Keratinocyte (primary cell): ENCODE results near the gene CD74. TPM values are rescaled to one million over a fixed set of nuclear protein-coding genes. Genes with fewer than 3 reads are reported as not detected.

ENCODE experiments used
- DNase-seq: peaks from one replicate; pipeline ENCODE4 v3.0.0-alpha.2; 2011; ENCODE audit warnings: low read depth, missing footprints, low spot score
- FAIRE-seq: peaks from 2 replicates; lab custom pipeline; 2011; peaks lifted over from hg19 to GRCh38; lab: Jason Lieb, UNC
- H2AFZ ChIP-seq: 2 replicates; pipeline ENCODE4 v1.6.0; 2012; ENCODE audit warnings: low read length, control low read depth, inconsistent platforms; ENCODE audit not compliant: control insufficient read depth
- H3K27ac ChIP-seq: 2 replicates; pipeline ENCODE4 v1.5.1; 2011; ENCODE audit warnings: low read length; ENCODE audit not compliant: control insufficient read depth, insufficient read depth
- H3K27me3 ChIP-seq: 3 replicates; pipeline ENCODE4 v1.6.0; 2011; ENCODE audit warnings: low read length; ENCODE audit not compliant: control insufficient read depth, insufficient read depth; ENCODE audit errors: extremely low read depth
- H3K36me3 ChIP-seq, 2 experiments: 2 replicates in 1 of 2; 3 replicates in 1 of 2; pipeline ENCODE4 v1.5.1; 2011; ENCODE audit warnings: low read length in 2 of 2, mild to moderate bottlenecking in 1 of 2; ENCODE audit not compliant: control insufficient read depth in 2 of 2, insufficient read depth in 2 of 2; ENCODE audit errors: extremely low read depth in 1 of 2
- H3K4me1 ChIP-seq: 3 replicates; pipeline ENCODE4 v1.5.1; 2011; ENCODE audit warnings: low read length; ENCODE audit not compliant: control insufficient read depth, insufficient read depth; ENCODE audit errors: extremely low read depth
- H3K4me2 ChIP-seq: 3 replicates; pipeline ENCODE4 v1.6.0; 2011; ENCODE audit warnings: low read depth, low read length; ENCODE audit not compliant: control insufficient read depth, insufficient read depth; ENCODE audit errors: extremely low read depth
- H3K4me3 ChIP-seq, 3 experiments: fragments of 200-600 bp in 1 of 3; sonication (generic) in 1 of 3; 2 replicates in 2 of 3; 3 replicates in 1 of 3; pipeline ENCODE4 v1.5.1; 2011 to 2016; ENCODE audit warnings: low read length in 3 of 3, mild to moderate bottlenecking in 3 of 3, control low read depth in 2 of 3, inconsistent platforms in 1 of 3, low read depth in 1 of 3, mixed read lengths in 1 of 3, mixed run types in 1 of 3, moderate library complexity in 1 of 3; ENCODE audit not compliant: control insufficient read depth in 2 of 3, insufficient read depth in 2 of 3; ENCODE audit errors: extremely low read depth in 1 of 3
- H3K79me2 ChIP-seq: 2 replicates; pipeline ENCODE4 v1.6.0; 2012; ENCODE audit warnings: low read length; ENCODE audit not compliant: control insufficient read depth, insufficient read depth
- H3K9ac ChIP-seq: 3 replicates; pipeline ENCODE4 v1.6.0; 2011; ENCODE audit warnings: low read length; ENCODE audit not compliant: control insufficient read depth, insufficient read depth; ENCODE audit errors: extremely low read depth
- H3K9me1 ChIP-seq: 3 replicates; pipeline ENCODE4 v1.6.0; 2011; ENCODE audit warnings: low read length; ENCODE audit not compliant: control insufficient read depth, insufficient read depth; ENCODE audit errors: extremely low read depth
- H3K9me3 ChIP-seq: 2 replicates; pipeline ENCODE4 v1.5.1; 2012; ENCODE audit warnings: low read depth, low read length; ENCODE audit not compliant: control insufficient read depth
- H4K20me1 ChIP-seq: 3 replicates; pipeline ENCODE4 v1.6.0; 2011; ENCODE audit warnings: low read length; ENCODE audit not compliant: control insufficient read depth, insufficient read depth; ENCODE audit errors: extremely low read depth
- EZH2 ChIP-seq: IDR thresholded peaks from one replicate; pipeline ENCODE4 v1.6.1; 2012; ENCODE audit warnings: inconsistent platforms, mild to moderate bottlenecking, low read length, moderate library complexity
- dilution Hi-C: fragments of 300-500 bp; cut with MboI; formaldehyde crosslinking; loops from one replicate; pipeline ENCODE4 v1.7.0; 2020; ENCODE audit warnings: low sequenced_read_pairs; ENCODE audit not compliant: extremely low pct_ligation_motif_present
- polyA plus RNA-seq, 5 experiments: library from polyadenylated mRNA; depleted of rRNA in 3 of 5; stranded (reverse) in 3 of 5; stranded (forward) in 1 of 5; unstranded in 1 of 5; fragments of >200 nt; gene quantifications; 1 replicate in 1 of 5; 2 replicates in 3 of 5; 3 replicates in 1 of 5; pipeline versions ENCODE4 v1.2.1 to v1.2.3, GENCODE V29; 2011 to 2012; ENCODE audit warnings: missing spikeins in 2 of 5, low read depth in 1 of 5, low replicate concordance in 1 of 5
- TF ChIP-seq, protein P1 (sequence below), 3 experiments: IDR thresholded peaks in 1 of 3; conservative IDR thresholded peaks in 1 of 3; optimal IDR thresholded peaks in 1 of 3; 2 replicates in 2 of 3; 3 replicates in 1 of 3; pipeline versions ENCODE3 to v1.5.1; 2011; ENCODE audit warnings: low read length in 3 of 3, mild to moderate bottlenecking in 3 of 3, moderate library complexity in 2 of 3, control low read depth in 1 of 3, inconsistent platforms in 1 of 3; ENCODE audit not compliant: insufficient read depth in 2 of 3; ENCODE audit errors: extremely low read depth in 1 of 3

The CD74 gene
- polyA plus RNA-seq, 1 donor (not counting 4 experiments of a cell fraction or from before 2014, with no cell fraction given): 0.71 TPM

GRCh38 chr5:150434464-150434863 is 21.8 kb upstream of the CD74 start:
- Histone ChIP-seq H3K4me1 (peaks cover 25% of the 10 kb centered on the region), H3K4me3 (no peak overlapping the region), H3K4me2 (no peak overlapping the region), H3K9me3 (no peaks in the 10 kb centered on the region), H3K79me2 (no peaks in the 10 kb centered on the region), H2AFZ (no peak overlapping the region), H3K9ac (no peak overlapping the region), H3K27me3 (no peaks in the 10 kb centered on the region), H4K20me1 (no peaks in the 10 kb centered on the region), H3K9me1 (no peaks in the 10 kb centered on the region), H3K36me3 (no peaks in the 10 kb centered on the region), H3K27ac (no peak overlapping the region)
- DNase-seq: peak; percentile 92
- TF ChIP-seq, protein P1, sequence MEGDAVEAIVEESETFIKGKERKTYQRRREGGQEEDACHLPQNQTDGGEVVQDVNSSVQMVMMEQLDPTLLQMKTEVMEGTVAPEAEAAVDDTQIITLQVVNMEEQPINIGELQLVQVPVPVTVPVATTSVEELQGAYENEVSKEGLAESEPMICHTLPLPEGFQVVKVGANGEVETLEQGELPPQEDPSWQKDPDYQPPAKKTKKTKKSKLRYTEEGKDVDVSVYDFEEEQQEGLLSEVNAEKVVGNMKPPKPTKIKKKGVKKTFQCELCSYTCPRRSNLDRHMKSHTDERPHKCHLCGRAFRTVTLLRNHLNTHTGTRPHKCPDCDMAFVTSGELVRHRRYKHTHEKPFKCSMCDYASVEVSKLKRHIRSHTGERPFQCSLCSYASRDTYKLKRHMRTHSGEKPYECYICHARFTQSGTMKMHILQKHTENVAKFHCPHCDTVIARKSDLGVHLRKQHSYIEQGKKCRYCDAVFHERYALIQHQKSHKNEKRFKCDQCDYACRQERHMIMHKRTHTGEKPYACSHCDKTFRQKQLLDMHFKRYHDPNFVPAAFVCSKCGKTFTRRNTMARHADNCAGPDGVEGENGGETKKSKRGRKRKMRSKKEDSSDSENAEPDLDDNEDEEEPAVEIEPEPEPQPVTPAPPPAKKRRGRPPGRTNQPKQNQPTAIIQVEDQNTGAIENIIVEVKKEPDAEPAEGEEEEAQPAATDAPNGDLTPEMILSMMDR (optimal IDR thresholded peaks at IDR 0.05 in 1 of 3, IDR thresholded peaks at IDR 0.05 in 1 of 3, conservative IDR thresholded peaks at IDR 0.05 in 1 of 3; ENCODE audit: extremely low read depth in 1 of 3, insufficient read depth in 2 of 3, low read length in 3 of 3): no peak
- peak; percentile 75 for FAIRE-seq
- dilution Hi-C loops: no loop called here

DNA sequence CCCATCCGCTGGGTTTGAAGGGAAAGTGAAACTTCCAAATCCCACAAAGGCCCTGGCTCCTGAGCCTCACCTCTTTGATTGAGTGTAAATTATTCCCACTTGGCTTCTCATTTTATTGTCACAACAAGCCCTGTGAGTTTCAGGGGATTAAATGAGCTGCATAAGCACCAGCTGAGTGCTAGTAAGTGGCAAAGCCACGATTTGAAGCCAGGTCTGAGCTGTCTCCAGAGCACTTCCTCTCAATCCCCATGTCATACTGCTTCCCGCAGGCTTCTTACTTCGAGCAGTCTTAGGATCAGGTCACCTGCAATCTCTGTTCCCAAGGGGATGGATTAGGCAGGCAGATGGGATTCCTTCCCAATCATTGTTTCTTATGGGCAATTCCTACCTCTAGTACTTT is 18.9 kb upstream of the CD74 start:
- Histone ChIP-seq H3K4me2 (peak overlapping the region; percentile 62), H3K9ac (no peak overlapping the region), H3K9me1 (no peaks in the 10 kb centered on the region), H3K9me3 (no peaks in the 10 kb centered on the region), H3K79me2 (no peaks in the 10 kb centered on the region), H2AFZ (peak overlapping the region; percentile 75), H4K20me1 (no peaks in the 10 kb centered on the region), H3K27me3 (no peaks in the 10 kb centered on the region), H3K27ac (no peak overlapping the region), H3K36me3 (no peaks in the 10 kb centered on the region), H3K4me1 (peaks cover 24% of the 10 kb centered on the region), H3K4me3 (peak overlapping the region in 1 of 3 experiments; percentile 32)
- FAIRE-seq (no peak), DNase-seq (no peak)
- TF ChIP-seq, protein P1 (optimal IDR thresholded peaks at IDR 0.05 in 1 of 3, IDR thresholded peaks at IDR 0.05 in 1 of 3, conservative IDR thresholded peaks at IDR 0.05 in 1 of 3; ENCODE audit: extremely low read depth in 1 of 3, insufficient read depth in 2 of 3, low read length in 3 of 3): no peak
- no peak for TF ChIP-seq EZH2
- dilution Hi-C loops: no loop called here
